Ovary (tissue), 9 donors: ENCODE data around the gene ZNF524. TPM values are rescaled to one million over a fixed set of nuclear protein-coding genes. Genes with fewer than 3 reads are reported as not detected.

Experiments
- DNase-seq, 5 donors: peaks; one replicate each; pipeline ENCODE4 v3.0.0-alpha.2; 2019 to 2020
- H3K27ac ChIP-seq, 2 donors: fragments of 200-600 bp; one replicate each; pipeline versions ENCODE4 v1.5.1 to v1.8.0; 2019 to 2022
- H3K27me3 ChIP-seq: fragments of 200-600 bp; one replicate; pipeline ENCODE4 v1.8.0; 2022
- H3K36me3 ChIP-seq: fragments of 200-600 bp; sonication (generic); one replicate; pipeline ENCODE4 v1.5.1; 2019
- H3K4me1 ChIP-seq: one replicate; pipeline ENCODE4 v1.8.1; 2013; ENCODE audit warnings: mild to moderate bottlenecking, moderate library complexity; ENCODE audit not compliant: insufficient read depth
- H3K4me3 ChIP-seq: fragments of 200-600 bp; sonication (generic); one replicate; pipeline ENCODE4 v1.5.1; 2017
- H3K9me3 ChIP-seq, 2 donors: fragments of 200-600 bp in 1 of 2; sonication (generic) in 1 of 2; one replicate each; pipeline versions ENCODE4 v1.5.1 to v1.8.1; 2013 to 2019; ENCODE audit warnings: mild to moderate bottlenecking in 1 of 2, moderate library complexity in 1 of 2
- CTCF ChIP-seq, 3 donors: fragments of 450-650 bp in 2 of 3; fragments of 200-600 bp in 1 of 3; IDR thresholded peaks; one replicate each; pipeline versions ENCODE4 v1.5.1 to v1.8.0; 2016 to 2022; ENCODE audit warnings: antibody characterized with exemption in 3 of 3, mild to moderate bottlenecking in 1 of 3
- EP300 ChIP-seq: sonication (generic); formaldehyde crosslinking; IDR thresholded peaks from one replicate; pipeline ENCODE4 v1.6.1; 2017; ENCODE audit warnings: antibody characterized with exemption
- POLR2A ChIP-seq: fragments of 450-650 bp; IDR thresholded peaks from one replicate; pipeline ENCODE4 v1.6.1; 2017; ENCODE audit warnings: antibody characterized with exemption, mild to moderate bottlenecking, moderate library complexity
- WGBS, 3 donors: extraction: QIAGEN DNeasy Blood & Tissue Kit in 1 of 3; methylation state at CpG; one replicate each; pipeline versions ENCODE4 v1.1.5 to v1.1.7; 2013 to 2017; 5-methylcytosine and 5-hydroxymethylcytosine counted together
- intact Hi-C, 4 donors: fragments of 100-400 bp; cut with DNase I; formaldehyde crosslinking; loops; one replicate each; pipeline versions ENCODE4 v1.11.0 to v1.15.1; 2022 to 2023
- polyA plus RNA-seq, 2 donors: library from polyadenylated mRNA; stranded (reverse); fragments of 200-250 nt in 1 of 2; fragments of 350-450 nt in 1 of 2; fragmentation: Illumina TruSeq in 1 of 2; extraction: RNeasy Lipid Tissue Mini Kit (QIAGEN cat#74804) in 1 of 2; gene quantifications; one replicate each; pipeline ENCODE4 v1.2.3, GENCODE V29; 2013 to 2014
- total RNA-seq, 7 donors: library from RNA; depleted of rRNA in 2 of 7; stranded (reverse); fragments of >200 nt in 2 of 7; fragmentation: NEBNext Ultra II Directional in 3 of 7; extraction: Animal tissue kit (Norgen Biotek cat#: 25700) in 3 of 7; gene quantifications; one replicate each; pipeline versions ENCODE4 v1.1.0 to v1.2.4, GENCODE V29; 2016 to 2023
- donor health status: DM: no; HTN: no; CAD: no; lungs with moderate emphysema.
- donor health status: DM: no; HTN: no; CAD: no.
- donor health status: Bipolar disorder and iron deficiency.
- donor health status: DM: yes; HTN: yes; CAD: no.
- donor health status: DM: no; HTN: no; CAD: no.
- donor health status: DM: yes; HTN: yes; CAD: no.

Gene ZNF524
- total and polyA plus RNA-seq, 9 donors: 0.15 to 28.0 (median 17.8) TPM

- WGBS, 3 donors: 75 to 88% (median 79%) methylated on average over 11 of the region's 11 CpGs
- intact Hi-C loops: no loop called here
These were observed 15.2 kb upstream of the ZNF524 start for GRCh38 chr19:55584871-55585270.

DNA sequence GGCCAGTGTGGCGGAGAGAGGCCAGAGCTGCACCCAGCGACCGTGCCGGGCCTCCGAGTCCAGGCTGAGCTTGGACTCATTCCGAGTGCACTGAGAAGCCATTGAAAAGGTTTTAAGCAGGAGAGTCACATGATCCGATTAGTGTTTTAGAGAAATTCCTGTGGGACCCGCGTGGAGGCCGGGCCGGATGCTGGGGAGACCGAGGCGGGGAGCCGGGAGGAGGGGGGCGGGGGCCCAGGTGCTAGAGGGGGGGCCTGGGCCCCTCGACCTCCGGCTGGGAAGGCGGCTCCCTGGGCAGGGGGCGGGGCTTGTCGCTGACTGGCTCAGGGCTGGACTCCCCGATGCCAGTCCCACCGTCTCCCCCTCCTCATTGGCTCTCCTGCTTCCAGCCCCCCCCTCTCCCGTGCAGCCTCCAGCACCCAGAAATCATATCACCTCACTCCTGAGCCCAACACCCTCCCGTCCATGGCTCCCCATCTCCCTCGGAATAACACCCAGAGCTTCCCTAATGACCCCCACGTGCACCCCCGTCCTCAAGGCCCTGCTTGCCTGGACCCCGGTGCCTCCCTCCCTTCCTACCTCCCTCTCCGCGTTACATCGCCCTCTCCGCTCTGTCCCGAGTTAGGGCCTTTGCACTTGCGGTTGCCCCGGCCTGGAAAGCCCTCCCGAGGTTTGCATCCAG, 14.3 kb upstream of the ZNF524 start:
- WGBS, 3 donors: 1 to 2% (median 1%) methylated on average over 29 to 36 of the region's 36 CpGs
- intact Hi-C loops: no loop called here
- DNase-seq: peak; percentile 85 to 92 (median 90)

More at GRCh38 chr19:55584871-55585270, 15.2 kb upstream of the ZNF524 start:
- peaks cover 10% of the 10 kb centered on the region for H3K4me1 ChIP-seq
- no peak for DNase-seq
- no peak overlapping the region for H3K4me3 ChIP-seq
- no peaks in the 10 kb centered on the region for H3K36me3 ChIP-seq
- no peak overlapping the region for H3K27ac ChIP-seq
- TF ChIP-seq CTCF (IDR thresholded peaks at IDR 0.05) (no peak), EP300 (no peak), POLR2A (no peak)
- H3K27me3 ChIP-seq: no peaks in the 10 kb centered on the region
- H3K9me3 ChIP-seq: no peaks in the 10 kb centered on the region

DNA sequence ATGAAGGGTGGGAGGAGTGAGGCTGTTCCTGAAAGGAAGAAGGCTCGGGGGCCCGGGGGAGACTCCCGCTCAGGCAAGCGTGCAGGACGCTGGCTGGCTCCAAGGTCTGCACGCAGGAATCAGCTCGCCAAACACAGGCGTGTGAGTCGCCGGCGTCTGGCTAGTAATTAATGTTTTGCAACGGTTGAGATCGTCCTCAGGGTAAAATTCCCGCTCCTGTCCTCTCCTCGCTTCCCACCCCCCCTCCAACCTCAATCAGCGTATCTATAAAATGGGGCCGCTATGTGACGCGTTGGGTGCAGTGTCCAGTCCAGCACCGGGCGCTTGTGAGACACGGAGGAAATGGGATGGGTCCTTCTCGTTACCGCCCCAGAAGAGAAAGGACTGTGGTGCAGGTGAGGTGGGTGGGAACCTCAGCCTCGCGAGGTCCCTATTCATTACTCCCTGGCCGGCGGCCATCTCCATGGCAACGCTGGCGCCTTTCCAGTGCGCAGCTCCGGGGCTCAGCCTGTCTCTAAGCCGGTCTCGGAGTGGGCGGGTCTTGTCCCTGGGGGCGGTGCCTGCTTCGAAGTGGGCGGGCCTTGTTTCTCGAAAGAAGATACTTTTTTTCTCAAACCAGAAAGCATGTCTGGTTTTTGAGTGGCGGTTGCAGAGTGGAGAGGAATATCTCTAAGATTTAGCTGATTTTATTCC, 13.0 kb upstream of the ZNF524 start:
- Histone ChIP-seq H3K36me3 (no peaks in the 10 kb centered on the region), H3K4me3 (peak overlapping the region; percentile 27), H3K27me3 (no peaks in the 10 kb centered on the region), H3K9me3 (no peaks in the 10 kb centered on the region), H3K4me1 (peaks cover 6% of the 10 kb centered on the region), H3K27ac (no peak overlapping the region)
- 0% methylated on average over 40 of the region's 40 CpGs for WGBS, 3 donors
- TF ChIP-seq POLR2A: no peak
- no peak for TF ChIP-seq EP300
- no peak for TF ChIP-seq CTCF (IDR thresholded peaks at IDR 0.05)
- DNase-seq: peak; percentile 93 to 98 (median 97)
- intact Hi-C loops: no loop called here

More for the DNA sequence above, 14.3 kb upstream of the ZNF524 start:
- TF ChIP-seq POLR2A: no peak
- no peak for TF ChIP-seq EP300
- TF ChIP-seq CTCF (IDR thresholded peaks at IDR 0.05): no peak
- H3K9me3 ChIP-seq: no peaks in the 10 kb centered on the region
- no peaks in the 10 kb centered on the region for H3K27me3 ChIP-seq
- H3K4me1 ChIP-seq: peaks cover 10% of the 10 kb centered on the region
- peak overlapping the region in 1 of 2 donors; percentile 55 for H3K27ac ChIP-seq
- H3K4me3 ChIP-seq: peak overlapping the region; percentile 29
- H3K36me3 ChIP-seq: no peaks in the 10 kb centered on the region

DNA sequence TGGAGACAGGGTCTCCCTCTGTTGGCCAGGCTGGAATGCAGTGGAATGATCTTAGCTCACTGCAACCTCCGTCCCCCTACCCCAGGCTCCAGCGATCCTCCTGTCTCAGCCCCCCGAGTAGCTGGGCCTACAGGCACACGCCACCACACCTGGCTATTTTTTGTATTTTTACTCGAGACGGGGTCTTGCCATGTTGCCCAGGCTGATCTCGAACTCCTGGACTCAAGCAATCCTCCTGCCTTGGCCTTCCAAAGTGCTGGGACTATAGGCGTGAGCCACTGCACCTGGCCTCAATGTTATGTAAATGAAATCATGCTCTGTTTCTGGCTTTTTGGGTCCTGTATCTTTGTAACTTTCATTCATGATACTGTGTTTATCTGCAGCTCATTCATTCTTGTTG, 11.3 kb upstream of the ZNF524 start:
- Histone ChIP-seq H3K9me3 (no peaks in the 10 kb centered on the region), H3K36me3 (no peaks in the 10 kb centered on the region), H3K4me3 (no peak overlapping the region), H3K4me1 (peaks cover 6% of the 10 kb centered on the region), H3K27ac (no peak overlapping the region), H3K27me3 (no peaks in the 10 kb centered on the region)
- DNase-seq: no peak
- TF ChIP-seq EP300 (no peak), CTCF (IDR thresholded peaks at IDR 0.05) (no peak), POLR2A (no peak)
- 86 to 87% (median 86%) methylated on average over 8 of the region's 8 CpGs for WGBS, 3 donors
- intact Hi-C loops: no loop called here
